Measurements from ENCODE around the gene PATJ.

DNA sequence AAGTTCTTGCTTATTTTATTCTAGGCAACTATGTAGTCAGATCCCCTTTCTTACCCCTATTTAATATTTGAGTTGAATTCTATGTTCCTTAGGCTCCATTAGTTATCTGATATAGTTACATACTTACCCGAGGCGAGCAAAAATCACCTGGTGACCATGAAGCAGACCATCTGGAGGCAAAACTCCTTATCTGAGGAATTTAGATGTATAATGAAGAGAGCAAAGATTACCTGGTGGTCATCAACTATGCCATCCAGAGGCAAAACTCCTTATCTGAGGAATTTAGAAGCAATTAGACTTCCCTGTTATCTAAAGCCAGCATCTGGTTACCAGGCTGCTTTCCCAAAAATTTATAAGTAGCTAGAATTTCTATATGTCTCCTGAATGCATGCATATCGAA is 129.9 kb downstream of the PATJ start:
- TF ChIP-seq, protein P1, sequence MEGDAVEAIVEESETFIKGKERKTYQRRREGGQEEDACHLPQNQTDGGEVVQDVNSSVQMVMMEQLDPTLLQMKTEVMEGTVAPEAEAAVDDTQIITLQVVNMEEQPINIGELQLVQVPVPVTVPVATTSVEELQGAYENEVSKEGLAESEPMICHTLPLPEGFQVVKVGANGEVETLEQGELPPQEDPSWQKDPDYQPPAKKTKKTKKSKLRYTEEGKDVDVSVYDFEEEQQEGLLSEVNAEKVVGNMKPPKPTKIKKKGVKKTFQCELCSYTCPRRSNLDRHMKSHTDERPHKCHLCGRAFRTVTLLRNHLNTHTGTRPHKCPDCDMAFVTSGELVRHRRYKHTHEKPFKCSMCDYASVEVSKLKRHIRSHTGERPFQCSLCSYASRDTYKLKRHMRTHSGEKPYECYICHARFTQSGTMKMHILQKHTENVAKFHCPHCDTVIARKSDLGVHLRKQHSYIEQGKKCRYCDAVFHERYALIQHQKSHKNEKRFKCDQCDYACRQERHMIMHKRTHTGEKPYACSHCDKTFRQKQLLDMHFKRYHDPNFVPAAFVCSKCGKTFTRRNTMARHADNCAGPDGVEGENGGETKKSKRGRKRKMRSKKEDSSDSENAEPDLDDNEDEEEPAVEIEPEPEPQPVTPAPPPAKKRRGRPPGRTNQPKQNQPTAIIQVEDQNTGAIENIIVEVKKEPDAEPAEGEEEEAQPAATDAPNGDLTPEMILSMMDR (IDR thresholded peaks at IDR 0.05) = no peak
- no peak for TF ChIP-seq POLR2A (IDR thresholded peaks at IDR 0.05)
- no peak for TF ChIP-seq POLR2AphosphoS5 (IDR thresholded peaks at IDR 0.05)
